Heart left ventricle (tissue), 16 donors: Measurements from ENCODE around the gene LCNL1. TPM values are rescaled to one million over a fixed set of nuclear protein-coding genes. Genes with fewer than 3 reads are reported as not detected.

ENCODE experiments used
- ATAC-seq, 4 donors: fragments of 200-7000 bp; cut with Tn5 transposase; one replicate each; pipeline ENCODE4 v1.9.1; 2020 to 2022; ENCODE audit warnings: moderate library complexity in 4 of 4, mild to moderate bottlenecking in 3 of 4, moderate number of reproducible peaks in 1 of 4
- DNase-seq, 5 donors: peaks; one replicate each; pipeline ENCODE4 v3.0.0-alpha.2; 2020
- H3K27ac ChIP-seq, 12 donors: fragments of 200-600 bp; sonication (generic) in 4 of 12; one replicate each; pipeline versions ENCODE4 v1.5.0 to v1.8.0; 2016 to 2022; ENCODE audit warnings: mild to moderate bottlenecking in 2 of 12
- H3K27me3 ChIP-seq, 9 donors: fragments of 200-600 bp; sonication (generic) in 2 of 9; one replicate each; pipeline versions ENCODE4 v1.5.1 to v1.8.0; 2016 to 2022; ENCODE audit warnings: mild to moderate bottlenecking in 3 of 9
- H3K36me3 ChIP-seq, 9 donors: fragments of 200-600 bp; sonication (generic) in 2 of 9; one replicate each; pipeline versions ENCODE4 v1.5.0 to v1.8.0; 2018 to 2022; ENCODE audit warnings: mild to moderate bottlenecking in 2 of 9
- H3K4me1 ChIP-seq, 12 donors: fragments of 200-600 bp; sonication (generic) in 4 of 12; one replicate each; pipeline versions ENCODE4 v1.5.0 to v1.8.0; 2016 to 2022; ENCODE audit warnings: mild to moderate bottlenecking in 3 of 12
- H3K4me3 ChIP-seq, 12 donors: fragments of 200-600 bp; sonication (generic) in 4 of 12; one replicate each; pipeline versions ENCODE4 v1.5.0 to v1.8.0; 2017 to 2022; ENCODE audit warnings: mild to moderate bottlenecking in 9 of 12, moderate library complexity in 4 of 12
- H3K9me3 ChIP-seq, 12 donors: fragments of 200-600 bp; sonication (generic) in 4 of 12; one replicate each; pipeline versions ENCODE4 v1.5.0 to v1.8.0; 2016 to 2022; ENCODE audit warnings: mild to moderate bottlenecking in 1 of 12
- CTCF ChIP-seq, 12 donors: fragments of 200-600 bp; sonication (generic) in 4 of 12; IDR thresholded peaks; one replicate each; pipeline versions ENCODE4 v1.5.0 to v1.8.0; 2018 to 2022; ENCODE audit warnings: antibody characterized with exemption in 12 of 12, mild to moderate bottlenecking in 5 of 12
- POLR2A ChIP-seq, 2 donors: fragments of 450-650 bp; IDR thresholded peaks; one replicate each; pipeline ENCODE4 v1.6.1; 2017; ENCODE audit warnings: antibody characterized with exemption in 2 of 2, mild to moderate bottlenecking in 2 of 2, moderate library complexity in 2 of 2
- WGBS, 4 donors: extraction: QIAGEN DNeasy Blood & Tissue Kit in 2 of 4; methylation state at CpG; one replicate each; pipeline versions ENCODE4 v1.1.5 to v1.1.7; 2013 to 2018; 5-methylcytosine and 5-hydroxymethylcytosine counted together
- intact Hi-C, 10 donors: fragments of 100-400 bp; cut with DNase I; formaldehyde crosslinking; loops; one replicate each; pipeline versions ENCODE4 v1.11.1 to v1.14.2; 2022
- polyA plus RNA-seq, 2 donors: library from polyadenylated mRNA; stranded (reverse); fragments of 200-250 nt; gene quantifications; one replicate each; pipeline ENCODE4 v1.2.3, GENCODE V29; 2013
- total RNA-seq, 9 donors: library from RNA; depleted of rRNA in 2 of 9; stranded (reverse); fragments of >200 nt in 2 of 9; fragmentation: NEBNext Ultra II Directional in 3 of 9; extraction: Animal tissue kit (Norgen Biotek cat#: 25700) in 3 of 9; gene quantifications; one replicate each; pipeline versions ENCODE4 v1.1.0 to v1.2.4, GENCODE V29; 2016 to 2023
- donor health status: ischemic (EF 13 %, LVEDD 7.1; RV severe dilation, severe dysfunction).
- donor health status: healthy with polysubstance abuse.
- donor health status: DM: no; HTN: yes; CAD: no.
- donor health status: DM: no; HTN: no; CAD: no.
- donor health status: ischemic (EF 25% LVEDD 6.9; RV normal size, moderate dysfunction).
- donor health status: ischemic (EF 25% LVEDD 5.7; RV mildly dilated, moderate dysfunction).
- donor health status: healthy.
- donor health status: DM: yes; HTN: yes; CAD: no.
- donor health status: ischemic (EF 35%, LVEDD 5.7; RV mildly dilated, moderate dysfunction).
- donor health status: nonischemic (EF 11% LVEDD 7.7; RV severe dilation, severe dysfunction).
- donor health status: DM: yes; HTN: yes; CAD: no.
- donor health status: PGD.
- donor health status: ischemic (EF 29% LVEDD 5.4; RV normal size, mild dysfunction).
- donor health status: nonischemic (EF 23%, LVEDD 6.1; RV moderate dilation, normal function).

The LCNL1 gene
- total and polyA plus RNA-seq, 11 donors, result 0.14 to 14.9 (median 2.7) TPM

- Histone ChIP-seq H3K4me1 (peaks cover 4 to 44% (median 28%) of the 10 kb centered on the region in 12 donors), H3K9me3 (no peaks in the 10 kb centered on the region), H3K27ac (peak overlapping the region in 8 of 12 donors; percentile 1 to 60 (median 32)), H3K36me3 (no peaks in the 10 kb centered on the region), H3K27me3 (no peaks in the 10 kb centered on the region), H3K4me3 (no peak overlapping the region)
- TF ChIP-seq CTCF (IDR thresholded peaks at IDR 0.05), result no peak
- TF ChIP-seq POLR2A (IDR thresholded peaks at IDR 0.05), result no peak
- ATAC-seq (peak; percentile 55 to 86 (median 78)), DNase-seq (peak in 2 of 5 donors; percentile 70 to 79)
- intact Hi-C loops, result no loop called here
- 47 to 75% (median 66%) methylated on average over 9 to 23 of the region's 23 CpGs for WGBS, 4 donors
These were observed 21.3 kb upstream of the LCNL1 start for GRCh38 chr9:136961279-136962065.

- ATAC-seq (no peak), DNase-seq (no peak)
- TF ChIP-seq POLR2A (IDR thresholded peaks at IDR 0.05) (no peak), CTCF (IDR thresholded peaks at IDR 0.05) (no peak)
- Histone ChIP-seq H3K36me3 (no peaks in the 10 kb centered on the region), H3K9me3 (no peaks in the 10 kb centered on the region), H3K27ac (peak overlapping the region in 2 of 12 donors; percentile 34 to 60), H3K27me3 (no peaks in the 10 kb centered on the region), H3K4me3 (no peak overlapping the region), H3K4me1 (peaks cover 4 to 46% (median 28%) of the 10 kb centered on the region in 12 donors)
- 95 to 98% (median 96%) methylated on average over 9 of the region's 9 CpGs for WGBS, 4 donors
- intact Hi-C loops, result no loop called here
These were observed 20.6 kb upstream of the LCNL1 start for GRCh38 chr9:136962163-136962562.

- no peaks in the 10 kb centered on the region for H3K9me3 ChIP-seq
- TF ChIP-seq CTCF (IDR thresholded peaks at IDR 0.05) (no peak), POLR2A (IDR thresholded peaks at IDR 0.05) (no peak)
- 81 to 88% (median 84%) methylated on average over 11 of the region's 11 CpGs for WGBS, 4 donors
- H3K36me3 ChIP-seq, result no peaks in the 10 kb centered on the region
- intact Hi-C loops, result no loop called here
- ATAC-seq (no peak), DNase-seq (no peak)
- H3K27ac ChIP-seq, result no peak overlapping the region
- H3K27me3 ChIP-seq, result no peaks in the 10 kb centered on the region
- H3K4me1 ChIP-seq, result peaks cover 4 to 46% (median 28%) of the 10 kb centered on the region in 12 donors
- H3K4me3 ChIP-seq, result no peak overlapping the region
These were observed 20.0 kb upstream of the LCNL1 start for GRCh38 chr9:136962701-136963248.

GRCh38 chr9:136963341-136963740 is 19.5 kb upstream of the LCNL1 start:
- intact Hi-C loops, result no loop called here
- Histone ChIP-seq H3K27me3 (no peaks in the 10 kb centered on the region), H3K4me3 (no peak overlapping the region), H3K9me3 (no peaks in the 10 kb centered on the region), H3K27ac (peak overlapping the region in 1 of 12 donors; percentile 7), H3K4me1 (peaks cover 4 to 46% (median 28%) of the 10 kb centered on the region in 12 donors), H3K36me3 (no peaks in the 10 kb centered on the region)
- DNase-seq (no peak), ATAC-seq (no peak)
- TF ChIP-seq CTCF (IDR thresholded peaks at IDR 0.05), result no peak
- no peak for TF ChIP-seq POLR2A (IDR thresholded peaks at IDR 0.05)
- 88 to 94% (median 90%) methylated on average over 14 to 15 of the region's 15 CpGs for WGBS, 4 donors
